Lung microvascular endothelial cell (primary cell): ENCODE data around the gene SAMD4A. TPM values are rescaled to one million over a fixed set of nuclear protein-coding genes. Genes with fewer than 3 reads are reported as not detected.
A peak's percentile ranks its signal among the peaks of the same experiment; 100 is the strongest.

ENCODE experiments used
- DNase-seq, 2 donors: peaks; one replicate each; pipeline versions ENCODE4 v3.0.0 to v3.0.0-alpha.2; 2010; ENCODE audit warnings: low read depth in 2 of 2
- total RNA-seq: library from RNA; depleted of rRNA; stranded (reverse); fragments of >200 nt; gene quantifications from 2 replicates; pipeline ENCODE4 v1.2.1, GENCODE V29; 2014

SAMD4A gene
- total RNA-seq, 1 donor from 2014 or later, result 43.5 TPM

- DNase-seq, result no peak
These were observed 133.8 kb downstream of the SAMD4A start for GRCh38 chr14:54700717-54701116.

GRCh38 chr14:54702014-54702491 lies 135.1 kb downstream of the SAMD4A start:
- no peak for DNase-seq

GRCh38 chr14:54702492-54702891 lies 135.6 kb downstream of the SAMD4A start:
- DNase-seq, result no peak

GRCh38 chr14:54703082-54703481 lies 136.2 kb downstream of the SAMD4A start:
- DNase-seq, result no peak

- no peak for DNase-seq
These were observed 136.8 kb downstream of the SAMD4A start for GRCh38 chr14:54703724-54704123.

- no peak for DNase-seq
These were observed 137.8 kb downstream of the SAMD4A start for GRCh38 chr14:54704768-54705167.

- no peak for DNase-seq
These were observed 139.8 kb downstream of the SAMD4A start for GRCh38 chr14:54706769-54707168.

GRCh38 chr14:54708161-54708560 lies 141.2 kb downstream of the SAMD4A start:
- DNase-seq, result no peak

GRCh38 chr14:54708982-54709381 lies 142.1 kb downstream of the SAMD4A start:
- DNase-seq, result no peak

- DNase-seq, result no peak
These were observed 142.5 kb downstream of the SAMD4A start for GRCh38 chr14:54709444-54709843.

- no peak for DNase-seq
These were observed 142.9 kb downstream of the SAMD4A start for GRCh38 chr14:54709867-54710266.

GRCh38 chr14:54711312-54711711 lies 144.4 kb downstream of the SAMD4A start:
- no peak for DNase-seq

GRCh38 chr14:54711812-54712464 lies 145.0 kb downstream of the SAMD4A start:
- DNase-seq, result no peak

- DNase-seq, result peak in 1 of 2 donors; percentile 57
These were observed 145.7 kb downstream of the SAMD4A start for GRCh38 chr14:54712465-54713200.

- no peak for DNase-seq
These were observed 146.5 kb downstream of the SAMD4A start for GRCh38 chr14:54713379-54713778.

- DNase-seq, result peak in 1 of 2 donors; percentile 22
These were observed 148.3 kb downstream of the SAMD4A start for GRCh38 chr14:54715239-54715638.

- no peak for DNase-seq
These were observed 148.9 kb downstream of the SAMD4A start for GRCh38 chr14:54715811-54716210.

- DNase-seq, result no peak
These were observed 149.9 kb downstream of the SAMD4A start for GRCh38 chr14:54716862-54717261.

GRCh38 chr14:54718046-54718445 lies 151.1 kb downstream of the SAMD4A start:
- DNase-seq, result no peak

- DNase-seq, result no peak
These were observed 152.5 kb downstream of the SAMD4A start for GRCh38 chr14:54719406-54719805.

GRCh38 chr14:54722791-54723432 lies 156.0 kb downstream of the SAMD4A start:
- peak; percentile 50 to 76 for DNase-seq

- no peak for DNase-seq
These were observed 157.2 kb downstream of the SAMD4A start for GRCh38 chr14:54724123-54724522.
